Neuron (in vitro differentiated cells): ENCODE measurements around the gene BMPR2.
"Not testable (repeated sequence)": the region's sequence is repeated elsewhere in the genome, so short reads cannot be mapped to it uniquely, and the experiment has no call there.

ENCODE experiments used
- H2AFZ ChIP-seq: one replicate; pipeline ENCODE4 v1.6.1; 2013; ENCODE audit warnings: low read depth, mild to moderate bottlenecking, inconsistent platforms, low read length, moderate library complexity
- H3K27me3 ChIP-seq: one replicate; pipeline ENCODE4 v1.6.1; 2013; ENCODE audit warnings: low read length; ENCODE audit not compliant: insufficient read depth
- H3K36me3 ChIP-seq: one replicate; pipeline ENCODE4 v1.6.1; 2013; ENCODE audit warnings: low read length; ENCODE audit not compliant: insufficient read depth
- H3K4me1 ChIP-seq: one replicate; pipeline ENCODE4 v1.6.1; 2013; ENCODE audit warnings: low read length; ENCODE audit not compliant: insufficient read depth
- H3K4me3 ChIP-seq: 2 replicates; pipeline ENCODE4 v1.5.1; 2013; ENCODE audit warnings: mild to moderate bottlenecking, low read length, moderate library complexity
- H3K9me3 ChIP-seq: one replicate; pipeline ENCODE4 v1.6.1; 2013; ENCODE audit warnings: low read length

Gene BMPR2

GRCh38 chr2:202375609-202376408 lies at the start of gene BMPR2:
TSS of gene BMPR2 (plus strand) at chr2:202376327. CDS start at chr2:202377475, 1,148 bp downstream.
- Histone ChIP-seq H3K36me3 (no peaks in the 10 kb centered on the region), H3K9me3 (no peaks in the 10 kb centered on the region), H2AFZ (peak within 1 kb of the TSS; percentile 40), H3K4me3 (peak within 1 kb of the TSS; percentile 84), H3K27me3 (no peaks in the 10 kb centered on the region), H3K4me1 (peaks cover 7% of the 10 kb centered on the region)

GRCh38 chr2:202327858-202328257 lies 48.3 kb upstream of the BMPR2 start:
- no peak overlapping the region for H2AFZ ChIP-seq
- H3K27me3 ChIP-seq = no peaks in the 10 kb centered on the region
- no peaks in the 10 kb centered on the region for H3K9me3 ChIP-seq
- peaks cover 2% of the 10 kb centered on the region for H3K4me1 ChIP-seq
- H3K36me3 ChIP-seq = peaks cover 2% of the 10 kb centered on the region
- H3K4me3 ChIP-seq = no peak overlapping the region

- H3K36me3 ChIP-seq = no peaks in the 10 kb centered on the region
- H3K27me3 ChIP-seq = no peaks in the 10 kb centered on the region
- no peak overlapping the region for H3K4me3 ChIP-seq
- H3K4me1 ChIP-seq = no peaks in the 10 kb centered on the region
- no peaks in the 10 kb centered on the region for H3K9me3 ChIP-seq
- no peak overlapping the region for H2AFZ ChIP-seq
These were observed 40.2 kb upstream of the BMPR2 start for GRCh38 chr2:202335791-202336467.

- Histone ChIP-seq H3K36me3 (no peaks in the 10 kb centered on the region), H2AFZ (no peak overlapping the region), H3K4me1 (no peaks in the 10 kb centered on the region), H3K4me3 (no peak overlapping the region), H3K27me3 (no peaks in the 10 kb centered on the region), H3K9me3 (no peaks in the 10 kb centered on the region)
These were observed 39.0 kb upstream of the BMPR2 start for GRCh38 chr2:202337151-202337550.

GRCh38 chr2:202337706-202338346 lies 38.3 kb upstream of the BMPR2 start:
- Histone ChIP-seq H3K4me3 (no peak overlapping the region), H3K4me1 (no peaks in the 10 kb centered on the region), H3K36me3 (no peaks in the 10 kb centered on the region), H3K27me3 (no peaks in the 10 kb centered on the region), H2AFZ (no peak overlapping the region), H3K9me3 (no peaks in the 10 kb centered on the region)

GRCh38 chr2:202339071-202339870 lies 36.9 kb upstream of the BMPR2 start:
- Histone ChIP-seq H3K4me3 (no peak overlapping the region), H3K4me1 (no peaks in the 10 kb centered on the region), H3K36me3 (no peaks in the 10 kb centered on the region), H3K9me3 (no peaks in the 10 kb centered on the region), H2AFZ (no peak overlapping the region), H3K27me3 (no peaks in the 10 kb centered on the region)

- Histone ChIP-seq H3K4me1 (no peaks in the 10 kb centered on the region), H3K4me3 (no peak overlapping the region), H2AFZ (no peak overlapping the region), H3K36me3 (no peaks in the 10 kb centered on the region), H3K27me3 (no peaks in the 10 kb centered on the region), H3K9me3 (no peaks in the 10 kb centered on the region)
These were observed 31.9 kb upstream of the BMPR2 start for GRCh38 chr2:202344178-202344577.

- no peaks in the 10 kb centered on the region for H3K36me3 ChIP-seq
- H3K4me3 ChIP-seq = no peak overlapping the region
- H3K9me3 ChIP-seq = no peaks in the 10 kb centered on the region
These were observed 29.9 kb upstream of the BMPR2 start for GRCh38 chr2:202346180-202346579.

GRCh38 chr2:202353430-202353829 lies 22.7 kb upstream of the BMPR2 start:
- H3K4me3 ChIP-seq = no peak overlapping the region
- no peaks in the 10 kb centered on the region for H3K9me3 ChIP-seq
- no peaks in the 10 kb centered on the region for H3K36me3 ChIP-seq
- no peak overlapping the region for H2AFZ ChIP-seq
- H3K27me3 ChIP-seq = no peaks in the 10 kb centered on the region
- H3K4me1 ChIP-seq = no peaks in the 10 kb centered on the region

More at GRCh38 chr2:202346180-202346579, 29.9 kb upstream of the BMPR2 start:
- no peaks in the 10 kb centered on the region for H3K27me3 ChIP-seq
- H3K4me1 ChIP-seq = no peaks in the 10 kb centered on the region
- no peak overlapping the region for H2AFZ ChIP-seq

GRCh38 chr2:202355993-202356505 lies 20.1 kb upstream of the BMPR2 start:
- Histone ChIP-seq H3K27me3 (no peaks in the 10 kb centered on the region), H3K9me3 (no peaks in the 10 kb centered on the region), H3K4me1 (no peaks in the 10 kb centered on the region), H3K4me3 (no peak overlapping the region), H2AFZ (no peak overlapping the region), H3K36me3 (no peaks in the 10 kb centered on the region)

GRCh38 chr2:202358924-202359323 lies 17.2 kb upstream of the BMPR2 start:
- not testable (repeated sequence) for H3K4me3 ChIP-seq, H2AFZ ChIP-seq, H3K27me3 ChIP-seq, H3K36me3 ChIP-seq, H3K9me3 ChIP-seq, H3K4me1 ChIP-seq

GRCh38 chr2:202360646-202361045 lies 15.5 kb upstream of the BMPR2 start:
- no peak overlapping the region for H3K4me3 ChIP-seq
- H3K36me3 ChIP-seq = no peaks in the 10 kb centered on the region
- no peak overlapping the region for H2AFZ ChIP-seq
- no peaks in the 10 kb centered on the region for H3K9me3 ChIP-seq
- no peaks in the 10 kb centered on the region for H3K4me1 ChIP-seq
- no peaks in the 10 kb centered on the region for H3K27me3 ChIP-seq
